LNCAP (cell line): ENCODE measurements around the gene SRGAP1.

ENCODE experiments used
- TF ChIP-seq, protein P1 (sequence below): fragments of 450-650 bp; IDR thresholded peaks from 2 replicates; pipeline ENCODE4 v1.5.1; 2017; ENCODE audit warnings: mild to moderate bottlenecking

SRGAP1 gene

DNA sequence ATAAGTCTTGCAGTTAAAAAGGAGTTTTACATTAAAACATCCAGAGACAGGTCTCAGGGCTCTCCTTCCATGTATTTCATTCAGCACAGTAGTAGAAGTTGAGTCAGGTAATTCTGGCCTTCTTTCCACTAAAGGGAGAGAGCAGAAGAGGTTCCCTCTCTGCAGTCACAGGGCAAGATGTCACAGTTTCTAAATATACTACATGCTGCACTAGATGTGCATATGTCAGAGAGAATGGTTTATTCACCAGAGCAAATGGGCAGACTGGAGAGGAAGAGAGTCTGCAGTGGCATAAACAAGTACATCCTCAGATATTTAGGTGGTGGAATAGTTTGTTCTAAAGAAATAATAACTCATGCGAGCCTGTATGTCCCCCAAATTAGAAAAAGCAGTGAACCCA lies 245.5 kb downstream of the SRGAP1 start:
- TF ChIP-seq, protein P1, sequence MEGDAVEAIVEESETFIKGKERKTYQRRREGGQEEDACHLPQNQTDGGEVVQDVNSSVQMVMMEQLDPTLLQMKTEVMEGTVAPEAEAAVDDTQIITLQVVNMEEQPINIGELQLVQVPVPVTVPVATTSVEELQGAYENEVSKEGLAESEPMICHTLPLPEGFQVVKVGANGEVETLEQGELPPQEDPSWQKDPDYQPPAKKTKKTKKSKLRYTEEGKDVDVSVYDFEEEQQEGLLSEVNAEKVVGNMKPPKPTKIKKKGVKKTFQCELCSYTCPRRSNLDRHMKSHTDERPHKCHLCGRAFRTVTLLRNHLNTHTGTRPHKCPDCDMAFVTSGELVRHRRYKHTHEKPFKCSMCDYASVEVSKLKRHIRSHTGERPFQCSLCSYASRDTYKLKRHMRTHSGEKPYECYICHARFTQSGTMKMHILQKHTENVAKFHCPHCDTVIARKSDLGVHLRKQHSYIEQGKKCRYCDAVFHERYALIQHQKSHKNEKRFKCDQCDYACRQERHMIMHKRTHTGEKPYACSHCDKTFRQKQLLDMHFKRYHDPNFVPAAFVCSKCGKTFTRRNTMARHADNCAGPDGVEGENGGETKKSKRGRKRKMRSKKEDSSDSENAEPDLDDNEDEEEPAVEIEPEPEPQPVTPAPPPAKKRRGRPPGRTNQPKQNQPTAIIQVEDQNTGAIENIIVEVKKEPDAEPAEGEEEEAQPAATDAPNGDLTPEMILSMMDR = no peak

DNA sequence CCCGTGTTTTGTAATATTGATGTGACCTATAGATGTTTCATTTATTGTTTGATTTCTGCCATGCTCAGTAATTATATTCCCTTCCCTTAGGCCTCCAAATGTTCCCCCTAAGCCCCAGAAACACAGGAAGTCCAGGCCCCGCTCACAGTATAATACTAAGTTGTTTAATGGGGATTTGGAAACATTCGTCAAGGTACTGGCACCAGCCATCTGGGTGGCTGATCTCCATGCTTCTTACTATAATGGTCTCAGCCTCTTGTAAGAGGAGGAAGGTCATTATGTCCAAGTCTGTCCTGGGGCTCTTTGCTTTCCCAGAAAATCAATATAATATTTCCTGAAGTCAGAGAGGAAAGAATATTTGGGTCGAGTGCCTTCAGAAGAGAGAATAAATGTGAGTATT lies 246.7 kb downstream of the SRGAP1 start:
- TF ChIP-seq, protein P1 = no peak

DNA sequence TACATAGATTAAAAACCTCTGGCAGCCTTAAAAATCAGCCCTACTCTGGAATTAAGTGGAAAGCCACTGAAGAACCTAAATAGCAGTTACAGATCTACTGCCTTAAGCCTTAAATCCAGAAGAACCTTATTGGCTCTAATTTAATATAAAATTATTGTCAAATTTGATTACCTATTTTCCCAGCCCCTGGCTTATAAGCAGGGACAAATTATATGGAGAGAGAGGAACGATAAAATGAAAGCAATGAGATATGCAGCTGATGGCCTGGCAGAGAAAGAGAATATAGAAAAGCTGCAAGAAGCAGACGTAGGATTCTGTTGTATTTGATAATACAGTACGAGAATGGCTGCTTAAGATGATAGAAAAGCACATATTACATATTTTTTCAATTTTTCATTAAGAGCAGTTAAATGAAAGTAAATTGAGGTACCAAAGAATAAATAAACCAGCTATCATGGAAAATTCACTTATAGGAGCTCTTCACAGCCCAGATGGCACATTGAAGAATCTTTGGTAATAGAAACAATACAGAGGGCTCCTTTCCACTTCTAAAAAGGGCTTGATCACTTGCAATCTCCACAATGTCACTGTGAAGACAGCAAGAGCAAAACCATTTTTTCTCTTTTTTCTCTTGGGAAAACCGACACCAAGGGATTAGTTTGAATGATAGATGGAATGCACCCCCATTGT lies 248.2 kb downstream of the SRGAP1 start:
- TF ChIP-seq, protein P1 = no peak

DNA sequence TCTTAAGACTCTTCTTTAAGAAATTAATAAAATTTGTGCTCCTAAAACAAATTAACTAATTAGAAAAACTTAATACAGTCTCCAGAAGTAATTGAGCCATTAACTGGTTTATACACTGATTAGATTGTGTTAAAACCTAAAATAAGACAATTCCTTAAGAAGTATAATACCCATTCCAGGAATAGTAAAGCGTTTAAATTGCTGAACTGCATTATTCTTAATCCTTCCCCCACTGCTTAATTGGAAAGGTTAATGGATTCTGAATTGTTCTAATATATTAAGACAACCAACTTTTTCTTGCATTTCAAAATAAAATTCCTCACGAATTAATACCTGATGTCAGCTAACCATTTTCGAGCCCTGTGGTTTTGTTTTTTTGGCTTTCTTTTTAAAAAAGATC lies 249.2 kb downstream of the SRGAP1 start:
- TF ChIP-seq, protein P1 = no peak

DNA sequence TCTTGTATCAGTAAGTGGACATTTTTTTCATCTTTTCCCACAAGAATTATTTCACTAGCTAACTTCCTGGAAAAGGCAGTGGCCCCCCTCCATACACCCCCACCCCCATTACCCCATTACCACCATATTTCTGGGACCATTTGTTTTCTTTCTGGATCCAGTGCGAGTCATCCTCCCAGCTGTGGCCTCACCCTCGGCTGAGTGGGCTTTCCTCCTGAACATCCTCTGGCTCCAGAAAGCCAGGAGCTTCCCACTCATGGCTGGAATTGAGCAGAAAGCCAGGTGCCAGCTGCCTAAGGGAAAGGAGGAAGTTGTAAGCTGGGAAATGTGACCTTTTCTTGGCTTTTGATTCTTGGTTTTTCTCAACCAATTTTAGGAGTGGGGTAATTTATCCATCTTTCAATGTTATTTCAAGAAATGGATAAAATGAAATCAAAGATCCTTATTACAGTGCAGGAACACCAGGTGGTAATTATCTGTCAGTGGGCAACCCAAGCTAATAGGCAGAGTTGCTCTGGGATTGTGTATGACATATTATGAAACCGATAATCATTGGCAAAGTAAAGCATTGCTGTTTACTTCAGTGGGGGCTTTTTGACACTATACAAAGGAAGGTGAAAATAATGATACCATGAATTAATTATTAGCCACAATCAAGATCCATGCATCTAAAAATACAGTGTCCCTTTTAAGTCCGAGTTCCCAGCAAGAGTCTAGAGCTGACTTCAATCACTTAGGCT lies 253.0 kb downstream of the SRGAP1 start:
- TF ChIP-seq, protein P1 = no peak

DNA sequence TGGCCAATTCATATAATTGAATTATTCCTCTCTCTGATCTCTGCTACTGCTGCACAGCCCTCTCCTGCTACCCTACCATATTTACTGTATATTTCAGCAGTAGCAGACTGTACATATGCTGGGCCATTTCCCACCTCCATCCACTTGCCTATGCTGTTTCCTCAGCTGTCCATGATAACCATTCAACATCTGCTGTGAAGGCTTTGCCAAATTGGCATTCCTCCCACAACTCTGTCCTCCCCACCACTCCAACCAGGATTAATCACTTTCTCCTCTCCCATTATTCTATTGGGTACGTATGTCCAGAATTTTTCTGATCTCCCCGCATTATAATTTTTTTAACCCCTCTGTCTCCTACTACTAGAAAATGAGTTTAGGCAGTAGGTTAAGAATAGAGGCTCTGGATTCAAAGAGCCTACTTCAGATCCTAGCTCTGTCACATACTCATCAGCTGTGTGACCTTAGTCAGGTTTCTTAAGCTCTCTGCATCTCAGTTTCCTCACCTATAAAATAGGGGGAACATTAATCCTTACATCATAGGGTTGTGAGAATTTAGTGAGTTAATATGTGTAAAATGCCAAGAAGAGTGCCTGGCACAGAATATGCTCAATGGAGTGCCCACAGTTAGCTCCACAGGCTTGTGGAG lies 254.3 kb downstream of the SRGAP1 start:
- TF ChIP-seq, protein P1 = no peak

DNA sequence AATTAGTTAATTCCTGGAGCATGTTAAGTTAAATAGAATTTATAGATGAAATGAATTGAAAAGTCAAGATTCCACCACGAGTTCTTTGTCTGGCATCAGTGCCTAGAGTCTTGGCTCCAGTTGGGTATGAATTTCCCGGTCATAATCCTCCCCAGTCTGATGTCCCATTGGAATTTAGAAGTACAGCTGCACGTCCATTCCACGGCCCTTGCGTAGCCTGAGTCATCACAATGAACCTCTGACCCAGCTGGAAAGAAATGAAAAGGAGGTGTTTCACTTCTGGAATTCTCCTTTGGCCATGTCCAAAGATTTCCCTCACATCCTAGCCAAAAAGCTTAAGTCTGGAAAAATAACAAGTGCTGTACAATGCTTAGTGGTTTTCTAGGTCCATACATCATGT lies 254.9 kb downstream of the SRGAP1 start:
- TF ChIP-seq, protein P1 = no peak
